Measurements from ENCODE around the gene SNCB.
"Not testable (repeated sequence)": the region's sequence is repeated elsewhere in the genome, so short reads cannot be mapped to it uniquely, and the experiment has no call there.

The SNCB gene

DNA sequence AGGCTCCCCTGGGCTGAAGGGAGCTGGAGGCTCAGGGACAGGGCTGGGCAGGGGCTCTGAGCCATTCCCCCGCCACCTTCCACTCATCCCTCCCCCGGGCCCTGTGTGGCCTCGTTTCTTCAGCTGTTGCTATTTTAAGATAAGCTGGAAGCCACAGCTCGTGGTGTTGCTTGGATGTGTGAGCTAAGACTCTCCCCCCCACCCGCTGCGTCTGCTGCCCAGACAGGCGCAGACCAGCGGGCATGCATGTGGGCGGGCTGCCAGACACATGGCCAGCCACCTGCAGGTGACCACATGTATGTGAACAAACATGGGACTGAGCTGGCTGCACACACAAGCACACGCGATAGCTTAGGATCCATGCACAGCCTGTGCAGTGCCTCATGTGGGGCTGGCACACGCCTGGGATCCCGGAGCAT is 8.7 kb downstream of the SNCB start:
- DNase-seq = no peak

DNA sequence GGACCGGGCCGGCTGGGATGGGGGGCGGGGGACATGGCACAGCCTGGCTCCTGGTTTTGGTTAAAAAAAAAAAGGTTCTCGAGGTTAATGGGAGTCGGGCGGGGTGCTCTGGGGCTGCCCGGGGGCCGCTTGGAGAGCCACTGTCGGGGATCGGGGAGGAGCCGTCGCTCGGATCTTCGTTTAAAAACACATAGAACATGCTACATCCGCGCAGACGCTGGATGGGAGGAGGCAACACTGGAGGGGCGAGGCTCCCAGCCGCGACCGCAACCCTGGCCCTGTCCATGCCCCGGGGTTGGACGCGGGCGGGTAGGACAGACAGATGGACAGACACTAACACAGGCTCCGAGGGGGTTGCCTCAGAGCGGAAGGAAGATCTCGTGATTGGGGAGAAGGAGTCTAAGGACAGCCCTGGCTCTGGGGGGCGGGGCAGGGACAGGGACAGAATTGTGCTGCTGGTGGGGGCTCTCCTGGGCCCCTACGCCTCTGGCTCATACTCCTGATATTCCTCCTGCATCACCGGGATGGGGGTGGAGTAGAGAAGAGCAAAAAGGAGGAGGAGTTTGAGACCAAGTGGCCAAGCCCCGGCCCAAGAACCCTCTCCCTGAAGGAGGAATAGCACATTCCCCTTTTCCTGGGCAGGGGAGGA is 9.9 kb downstream of the SNCB start:
- DNase-seq = no peak

DNA sequence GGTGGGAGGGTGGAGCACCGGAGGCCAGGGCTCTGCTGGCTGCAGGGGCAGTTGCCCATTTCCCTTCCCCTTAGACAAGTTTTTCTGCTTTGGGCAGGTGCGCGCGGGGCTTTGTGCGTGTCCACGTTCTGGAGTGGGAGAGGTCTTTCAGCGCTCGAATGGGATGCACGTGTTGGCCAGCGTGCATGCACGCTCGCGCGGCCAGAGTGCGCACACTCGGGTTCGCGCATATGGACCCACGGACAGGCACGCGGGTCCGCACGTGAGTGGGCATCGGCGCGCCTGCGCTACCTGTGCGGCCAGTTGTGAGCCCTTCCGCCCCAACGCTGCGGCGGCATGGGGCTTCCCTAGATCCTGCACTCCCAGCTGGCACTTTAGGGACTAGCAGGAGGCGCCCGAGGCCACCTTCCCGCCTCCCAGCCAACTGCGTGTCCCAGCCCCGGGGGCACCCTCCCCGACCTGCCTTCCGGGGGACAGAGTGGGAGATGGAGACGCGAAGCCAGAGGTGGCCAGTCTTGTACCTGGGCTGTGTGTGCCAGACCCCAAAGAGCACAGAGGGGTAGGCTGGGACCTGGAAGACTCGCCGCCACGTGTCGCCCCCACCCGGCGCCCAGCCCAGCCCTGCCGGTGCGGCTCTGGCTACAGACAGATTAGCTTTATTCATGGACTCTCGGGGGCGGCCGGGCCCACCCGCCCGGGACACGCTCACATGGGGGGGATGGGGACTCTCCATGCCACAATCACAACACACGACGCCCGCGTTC is 10.6 kb downstream of the SNCB start:
- no peak for DNase-seq

DNA sequence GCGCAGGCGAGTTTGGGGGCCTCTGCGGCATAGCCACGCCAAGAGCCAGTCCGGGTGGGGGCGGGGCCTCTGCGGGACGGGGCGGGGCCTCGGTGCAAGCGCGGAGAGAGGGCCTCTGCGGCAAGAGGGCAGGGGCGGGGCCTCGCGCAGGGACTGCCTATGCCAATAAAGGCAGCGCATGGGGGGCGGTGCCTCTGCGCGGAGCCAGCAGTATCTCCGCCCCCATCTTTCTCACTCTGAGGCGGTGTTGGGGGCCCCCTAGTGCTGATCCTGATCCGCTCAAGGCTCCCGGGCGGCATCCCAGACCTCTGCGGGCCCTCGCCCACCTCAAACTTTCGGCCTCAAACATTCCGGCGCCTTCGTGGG is 11.1 kb downstream of the SNCB start:
- no peak for DNase-seq

DNA sequence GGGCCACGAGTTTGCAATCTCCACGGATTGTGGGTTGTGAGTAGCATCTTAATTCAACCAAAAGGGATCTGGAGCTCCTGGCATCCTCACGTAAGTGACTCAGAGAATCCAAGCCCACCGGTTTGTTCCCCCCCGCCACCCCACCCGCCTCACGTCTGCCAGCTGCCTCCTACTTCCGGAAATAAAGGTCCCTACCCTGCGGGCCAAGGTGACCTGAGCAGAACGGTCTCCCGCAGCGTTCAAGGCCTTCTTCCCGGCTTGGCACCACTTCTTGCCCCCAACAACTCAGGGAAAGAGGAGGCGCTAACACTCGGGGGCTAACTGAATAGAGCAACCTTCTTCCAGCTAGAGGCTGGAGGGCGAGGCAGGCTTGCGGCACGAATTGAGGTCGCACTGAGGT is 11.6 kb downstream of the SNCB start:
- DNase-seq = no peak

DNA sequence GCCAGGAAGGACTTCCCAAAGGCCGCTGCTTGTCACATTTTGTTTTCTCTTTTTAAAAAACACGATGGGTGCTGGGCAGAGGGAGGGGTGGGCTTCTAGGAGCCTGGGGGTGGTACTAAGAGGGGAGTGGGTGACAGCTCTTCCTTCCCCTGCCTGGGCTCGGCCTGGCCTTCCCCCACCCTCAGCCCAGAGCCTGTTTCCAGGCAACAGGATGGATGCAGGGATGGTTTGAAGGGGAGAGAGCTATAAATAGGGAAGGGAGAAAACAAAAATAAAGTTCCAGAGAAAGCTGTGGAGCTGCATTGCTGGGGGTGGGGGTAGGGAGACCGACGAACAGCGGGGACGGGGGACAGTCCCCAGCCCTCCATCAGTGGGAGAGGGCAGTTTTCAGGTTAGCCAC is 13.8 kb downstream of the SNCB start:
- DNase-seq = no peak

DNA sequence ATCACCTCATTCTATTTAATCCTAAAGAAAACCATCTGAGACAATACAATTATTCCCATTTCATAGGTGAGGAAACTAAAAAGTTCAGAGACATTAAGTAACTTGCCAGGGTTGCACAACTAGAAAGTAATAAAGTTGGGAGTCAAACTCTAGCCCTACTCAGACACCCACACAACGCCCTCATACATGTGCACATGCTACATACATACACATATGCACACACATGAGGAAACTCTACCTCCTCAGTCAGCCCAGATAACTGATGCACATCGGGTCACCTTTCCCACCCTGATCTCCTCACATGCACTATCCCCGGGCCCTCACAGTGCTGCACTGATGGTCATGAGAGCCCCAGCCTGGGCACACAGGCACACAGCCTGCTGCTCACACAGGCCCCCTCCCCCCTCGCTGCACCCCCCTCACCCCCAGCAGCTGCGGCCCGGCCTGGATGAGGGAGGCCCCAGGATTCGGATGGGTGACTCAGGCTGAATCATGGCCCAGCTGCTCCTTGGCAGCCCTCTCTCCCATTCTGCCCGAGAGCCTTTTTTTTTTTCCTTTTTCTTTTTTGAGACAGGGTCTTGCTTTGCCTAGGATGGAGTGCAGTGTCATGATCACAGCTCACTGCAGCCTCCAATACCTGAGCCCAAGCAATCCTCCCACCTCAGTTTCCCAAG is 15.4 kb downstream of the SNCB start:
- no peak for DNase-seq

DNA sequence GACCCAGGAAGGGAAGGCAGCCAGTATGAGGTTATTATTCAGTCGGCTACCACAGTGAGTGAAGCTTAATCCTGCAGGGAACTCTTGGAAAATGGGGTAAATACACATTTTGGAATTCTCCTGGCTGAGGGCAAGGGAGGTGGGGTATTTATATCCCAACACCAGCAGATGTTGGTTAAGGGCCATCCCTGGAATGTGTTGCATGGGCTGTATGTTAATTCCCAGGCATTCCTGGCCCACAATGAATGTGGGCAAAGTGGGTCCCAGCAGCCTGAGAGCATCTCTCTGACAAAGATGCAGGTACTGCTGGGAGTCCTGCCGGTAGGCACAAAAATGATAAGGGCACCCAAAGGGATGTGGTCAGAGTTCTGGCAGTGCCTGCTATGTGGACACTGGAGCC is 17.5 kb downstream of the SNCB start:
- no peak for DNase-seq

DNA sequence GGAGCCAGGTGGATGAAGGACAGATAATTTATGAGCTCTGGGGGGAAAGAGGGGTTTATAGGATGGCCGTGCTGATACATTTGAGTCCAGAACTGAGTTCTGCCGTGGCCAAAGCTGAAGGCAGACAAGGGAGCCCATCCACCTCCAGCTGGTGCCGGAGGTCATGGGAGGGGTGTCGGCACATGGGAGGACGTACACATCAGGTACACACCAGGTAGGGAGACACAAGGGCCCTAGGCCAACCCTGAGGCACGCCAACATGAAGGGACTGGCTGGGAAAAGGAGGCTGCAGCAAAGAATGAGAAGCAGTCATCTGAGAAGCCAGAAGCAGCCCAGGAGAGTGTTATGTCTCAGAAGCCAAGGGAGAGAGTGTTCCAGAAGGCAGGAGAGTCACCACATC is 18.3 kb downstream of the SNCB start:
- no peak for DNase-seq

DNA sequence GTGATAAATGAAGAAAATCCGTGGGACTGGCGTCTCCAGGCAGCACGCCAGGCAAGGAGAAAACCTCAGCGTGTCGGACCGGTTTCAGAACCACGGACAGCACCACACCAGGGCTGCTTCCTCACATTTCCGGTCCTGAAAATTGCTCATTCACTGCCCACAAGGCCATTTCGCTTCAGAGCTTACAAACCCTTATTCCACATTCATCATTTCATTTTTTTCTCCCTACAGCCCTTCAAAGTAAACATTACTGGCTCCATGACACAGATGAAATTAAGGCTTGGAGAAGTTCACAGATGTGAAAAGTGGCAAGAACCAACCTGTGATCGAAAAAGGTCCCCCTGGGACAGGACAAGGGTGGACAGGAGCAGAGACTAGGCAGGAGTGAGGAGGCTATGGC is 18.9 kb downstream of the SNCB start:
- DNase-seq = no peak

DNA sequence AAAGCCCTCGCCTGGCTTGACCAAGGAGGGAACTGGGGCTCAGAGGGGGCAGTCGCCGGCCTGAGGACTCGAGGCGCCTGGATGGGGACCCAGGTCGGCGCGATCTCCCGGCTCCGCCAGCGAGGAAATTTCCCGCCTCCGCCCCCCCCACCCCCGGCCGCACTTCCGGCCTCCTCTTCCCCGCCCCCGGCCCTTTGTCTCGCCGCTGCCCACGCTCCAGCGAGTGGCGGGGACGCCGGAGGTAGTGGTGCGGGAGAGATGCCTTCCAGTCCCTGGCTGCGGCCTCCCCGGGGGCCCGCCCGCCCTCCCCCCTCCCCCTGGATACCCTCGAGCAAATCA is 19.9 kb downstream of the SNCB start:
- DNase-seq = peak; percentile 37

DNA sequence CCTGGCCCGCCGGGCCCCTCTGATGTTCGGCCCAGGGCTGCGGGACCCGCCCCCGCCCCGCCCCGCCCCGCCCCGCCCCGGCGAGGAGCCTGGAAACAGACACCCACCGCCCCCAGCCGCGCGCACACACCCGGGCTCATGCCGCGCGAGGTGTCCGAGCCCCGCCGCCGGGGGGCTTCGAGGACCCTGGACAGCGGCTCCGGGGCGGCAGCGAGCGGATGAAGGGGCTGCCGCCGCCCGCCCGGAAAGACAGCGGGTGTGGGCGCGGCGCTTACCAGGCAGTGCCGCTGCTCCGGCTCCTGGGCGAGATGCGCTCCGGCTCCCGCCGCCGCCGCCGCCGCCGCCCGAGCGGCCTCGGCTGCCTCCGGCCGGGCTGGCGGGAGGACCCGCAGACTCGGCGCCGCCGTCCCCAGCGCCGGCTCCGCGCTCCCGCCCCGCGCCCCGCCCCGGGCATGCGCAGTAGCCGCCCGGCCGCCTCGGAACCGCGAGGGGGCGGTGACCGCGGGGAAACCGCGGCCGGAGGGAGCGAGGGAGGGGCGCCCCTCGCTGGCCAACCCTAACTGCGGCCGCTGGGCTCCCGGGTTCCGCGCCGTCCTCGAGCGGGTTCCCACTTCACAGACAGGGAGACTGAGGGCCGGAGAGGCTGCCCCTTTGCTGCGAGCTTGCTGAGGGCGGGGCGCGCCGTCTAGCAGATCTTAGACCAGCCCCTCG is 20.5 kb downstream of the SNCB start, which contains the start of gene GPRIN1:
Gene GPRIN1, minus strand, starts transcription at position 433 of the 711 bp plus-strand sequence. CDS start 10,322 bp downstream, outside the sequence.
- DNase-seq = peak; percentile 74

DNA sequence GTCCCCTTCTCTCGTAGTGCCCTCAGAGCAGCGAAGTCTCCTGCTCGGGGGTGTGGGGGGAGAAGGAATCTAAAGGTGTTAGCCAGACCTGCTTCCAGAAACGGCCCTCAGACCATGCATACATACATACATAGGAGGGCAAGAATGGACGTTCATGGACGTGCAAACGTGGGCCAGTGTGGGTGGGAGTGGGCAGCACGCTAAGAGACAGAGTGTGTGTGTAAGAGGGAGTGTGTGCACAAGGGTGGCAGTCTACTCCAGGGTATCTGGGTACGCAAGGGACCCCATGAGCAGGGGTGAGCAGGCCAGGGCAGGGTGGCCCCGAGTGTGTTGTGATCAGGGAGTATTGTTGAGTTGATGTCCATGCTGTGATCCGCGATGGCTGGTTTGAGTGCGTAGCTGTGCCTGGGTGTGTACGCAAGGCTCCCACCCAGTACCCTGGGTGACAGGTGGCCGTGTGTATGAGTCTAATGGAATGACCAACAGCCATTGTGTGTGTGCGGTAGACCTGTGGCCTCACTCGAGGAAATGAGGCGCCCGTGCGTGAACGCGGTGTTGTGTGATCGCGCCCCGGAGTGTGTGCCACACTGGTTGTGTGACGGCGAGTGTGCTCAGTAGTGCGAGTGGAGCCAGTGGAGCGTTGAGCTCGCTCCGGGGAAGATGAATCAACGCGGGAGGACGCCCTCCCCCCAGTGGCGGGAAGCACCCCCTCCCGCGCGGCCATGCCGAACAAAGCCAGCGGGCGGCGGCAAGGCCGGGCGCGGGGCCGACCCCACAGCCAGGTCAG is 21.2 kb downstream of the SNCB start:
- DNase-seq = no peak

DNA sequence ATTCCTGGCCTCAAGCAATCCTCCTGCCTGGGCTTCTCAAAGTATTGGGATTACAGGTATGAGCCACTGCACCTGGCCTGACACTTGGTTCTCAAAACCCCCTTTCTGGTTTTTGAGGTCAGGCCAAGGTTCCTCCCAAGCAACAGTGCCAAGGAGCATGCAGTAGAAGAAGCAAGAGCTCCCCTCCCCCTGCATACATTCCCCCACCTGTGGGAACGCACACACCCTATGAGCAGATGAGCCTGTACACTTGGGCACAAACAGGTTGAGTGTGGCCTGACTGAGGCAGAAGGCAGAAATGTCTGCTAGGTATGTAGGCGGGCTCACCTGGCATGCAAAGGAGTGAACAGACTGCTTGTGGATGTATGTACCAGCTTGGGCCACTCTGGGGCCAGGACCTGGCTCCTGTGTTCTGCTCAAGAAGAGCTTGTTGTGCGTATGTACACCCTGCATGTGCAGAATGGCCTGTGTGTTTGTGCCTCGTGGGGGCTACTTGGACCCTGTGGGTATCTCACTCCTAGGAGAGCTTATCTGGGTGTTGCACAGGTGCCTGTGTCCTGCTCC is 22.1 kb downstream of the SNCB start:
- DNase-seq = no peak

DNA sequence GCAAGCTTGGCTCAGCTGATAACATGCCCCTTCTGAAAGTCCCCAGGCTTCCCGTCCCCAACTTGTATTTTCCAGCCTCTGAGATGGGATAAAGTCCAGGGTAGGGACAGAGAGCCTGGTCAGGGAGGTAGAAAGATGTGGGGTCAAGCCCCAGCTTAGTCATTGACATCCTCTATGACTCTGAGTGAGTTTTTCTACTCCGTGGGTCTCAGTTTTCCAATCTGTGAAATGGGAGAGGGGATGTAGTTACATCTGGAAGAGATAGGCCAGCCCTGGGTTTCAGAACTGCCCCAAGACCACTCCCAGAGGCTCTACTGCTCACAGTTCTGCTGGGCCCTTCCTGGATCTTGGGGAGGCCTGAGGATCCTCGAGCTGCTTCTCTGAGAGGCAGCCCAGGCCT is 23.5 kb downstream of the SNCB start:
- DNase-seq = no peak

DNA sequence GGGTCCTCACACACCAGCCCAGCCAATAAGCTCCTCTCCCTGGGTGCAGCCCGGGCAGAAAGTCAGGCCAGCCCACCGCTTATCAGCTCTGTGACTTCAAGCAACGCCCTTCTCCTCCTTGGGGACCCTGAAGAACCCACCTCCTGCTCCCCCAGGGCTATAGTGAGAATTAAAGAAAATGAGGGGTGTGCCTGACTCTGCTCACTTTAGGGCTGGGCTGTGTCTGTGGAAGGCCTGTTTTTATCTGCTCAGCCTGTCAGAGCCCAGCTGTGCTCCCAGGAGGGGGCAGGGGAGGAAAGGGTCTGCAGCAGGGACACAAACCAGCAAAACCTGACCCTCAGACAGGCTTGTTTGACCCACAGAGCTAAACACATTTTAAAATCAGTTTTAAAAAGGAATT is 24.3 kb downstream of the SNCB start:
- DNase-seq = no peak

DNA sequence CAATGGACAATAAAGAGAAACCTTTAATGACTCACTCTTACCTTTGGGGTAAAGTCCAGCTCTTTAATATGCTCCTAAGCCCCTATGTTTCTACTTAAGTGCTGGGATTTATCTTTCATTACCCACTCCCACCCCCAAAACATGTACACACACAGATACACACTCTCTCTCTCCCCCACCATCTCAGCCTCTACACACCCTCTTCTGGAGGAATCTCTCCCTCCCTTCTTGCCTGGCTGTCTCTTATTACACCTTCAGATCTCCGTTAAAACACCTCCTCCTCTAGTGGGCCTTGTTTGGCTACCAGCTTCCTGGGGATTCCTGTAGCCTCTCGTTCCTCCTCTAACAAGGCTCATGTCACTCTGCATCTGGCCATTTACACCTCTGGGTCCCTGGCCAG is 27.2 kb downstream of the SNCB start:
- no peak for DNase-seq

DNA sequence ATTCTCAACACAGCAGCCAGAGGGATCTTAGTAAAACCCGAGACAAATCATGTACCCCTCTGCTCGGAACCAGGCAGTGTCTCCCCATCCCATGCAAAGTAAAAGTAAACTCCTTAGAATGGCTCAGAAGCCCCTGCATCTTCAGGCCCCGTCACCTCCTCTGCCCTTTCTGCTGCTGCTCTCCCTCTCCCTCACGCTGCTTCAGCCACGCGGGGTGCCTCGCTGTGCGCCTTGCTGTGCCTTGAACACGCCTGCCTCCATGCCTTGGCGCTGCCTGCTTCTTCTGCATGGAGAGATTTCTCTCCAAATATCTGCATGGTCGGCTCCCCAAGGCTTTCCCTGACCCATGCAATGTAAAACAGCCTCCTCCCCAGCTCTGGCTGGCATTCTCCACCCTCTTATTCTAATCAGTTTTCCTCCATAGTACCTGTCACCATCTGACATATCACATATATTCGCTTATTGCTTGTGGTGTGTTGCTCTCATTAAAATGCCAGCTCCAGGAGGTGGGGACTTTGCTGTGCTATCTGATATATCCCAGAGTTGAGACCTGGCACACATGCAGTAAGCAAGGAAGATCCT is 28.3 kb downstream of the SNCB start:
- DNase-seq = no peak

DNA sequence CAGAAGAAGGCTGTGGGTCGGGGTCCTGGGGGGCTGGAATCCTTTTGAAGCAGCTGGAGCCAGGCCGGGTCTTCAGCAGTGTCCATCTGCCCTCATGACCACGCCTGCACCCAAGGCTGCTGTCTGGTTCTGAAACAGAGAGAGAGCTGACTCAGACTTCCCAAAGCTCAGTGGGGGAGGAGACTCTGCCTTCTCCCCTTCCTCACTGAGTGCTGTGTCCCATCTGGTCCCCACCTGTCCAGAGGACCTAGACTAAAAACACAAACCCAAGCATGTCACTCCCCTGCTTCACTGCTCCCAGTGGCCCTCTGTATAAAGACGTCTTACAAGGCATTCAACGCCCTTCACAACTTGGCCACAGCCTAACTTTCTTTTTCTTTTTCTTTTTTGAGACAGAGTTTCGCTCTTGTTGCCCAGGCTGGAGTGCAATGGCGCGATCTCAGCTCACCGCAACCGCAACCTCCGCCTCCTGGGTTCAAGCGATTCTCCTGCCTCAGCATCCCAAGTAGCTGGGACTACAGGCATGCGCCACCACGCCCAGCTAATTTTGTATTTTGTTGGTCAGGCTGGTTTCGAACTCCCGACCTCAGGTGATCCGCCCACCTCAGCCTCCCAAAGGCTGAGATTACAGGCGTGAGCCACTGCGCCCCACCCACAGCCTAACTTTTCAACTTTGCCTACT is 30.4 kb downstream of the SNCB start:
- not testable (repeated sequence) for DNase-seq

DNA sequence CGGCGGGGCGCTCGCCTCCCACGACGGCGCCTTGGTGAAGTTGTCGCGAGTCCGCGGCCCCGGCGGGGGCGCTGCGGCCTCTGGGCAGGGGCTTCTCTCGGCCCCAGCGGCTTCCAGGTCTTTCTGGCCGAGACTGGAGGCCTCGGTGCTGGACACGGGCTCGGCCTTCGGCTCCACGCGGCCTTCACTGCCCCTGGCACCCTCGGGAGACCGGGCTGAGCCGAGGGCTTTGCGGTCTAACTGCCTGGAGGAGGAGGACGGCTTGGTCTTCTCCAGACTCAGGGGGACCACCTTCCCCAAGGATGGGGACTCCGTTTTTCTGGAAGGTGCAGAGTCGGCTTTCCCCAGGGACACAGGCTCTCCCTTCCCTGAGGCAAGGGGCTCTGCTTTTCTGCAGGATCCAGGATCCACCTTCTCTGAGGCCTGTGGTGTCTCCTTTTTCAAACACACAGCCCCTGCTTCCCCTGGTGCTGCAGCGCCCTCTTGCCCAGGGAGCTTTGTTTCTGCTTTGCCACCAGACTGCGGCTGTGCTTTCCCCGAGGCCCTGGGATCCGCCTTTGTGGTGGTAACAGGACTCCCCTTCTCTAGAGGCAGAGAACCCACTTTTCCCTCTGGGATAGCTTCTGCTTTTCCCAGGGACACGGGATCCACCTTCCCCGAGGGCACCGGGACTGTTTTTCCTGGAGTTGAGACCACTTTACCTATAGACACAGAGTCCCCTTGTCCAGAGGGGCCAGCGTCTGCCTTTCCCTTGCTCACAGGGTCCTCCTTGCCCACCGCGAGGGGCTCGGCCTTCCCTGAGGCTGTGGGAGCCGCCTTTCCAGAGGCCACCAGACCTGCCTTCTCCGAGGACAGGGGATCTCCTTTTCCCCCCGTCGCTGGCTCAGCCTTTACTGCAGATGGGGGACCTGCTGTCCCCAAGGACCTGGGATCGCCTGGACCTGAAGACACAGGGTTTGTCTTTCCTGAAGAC is 32.6 kb downstream of the SNCB start:
- DNase-seq = no peak
